Neural cell (in vitro differentiated cells): Measurements from ENCODE around the gene LBR. TPM values are rescaled to one million over a fixed set of nuclear protein-coding genes. Genes with fewer than 3 reads are reported as not detected.

Experiments
- H2AFZ ChIP-seq: fragments of 200-600, 300-800 bp; sonication (generic), shearing (Covaris generic); 2 replicates; pipeline ENCODE4 v1.6.0; 2014; ENCODE audit warnings: low read depth, mild to moderate bottlenecking, antibody characterized with exemption, low read length, moderate library complexity
- H3F3A ChIP-seq: fragments of 200-600 bp; shearing (Covaris generic); 2 replicates; pipeline ENCODE4 v1.6.1; 2016; ENCODE audit warnings: mild to moderate bottlenecking, moderate library complexity, mixed read lengths, antibody characterized with exemption, low read length; ENCODE audit not compliant: insufficient read depth, poor library complexity, severe bottlenecking
- H3K27ac ChIP-seq: fragments of 200-600, 300-800 bp; sonication (generic), shearing (Covaris generic); 2 replicates; pipeline ENCODE4 v1.5.1; 2014; ENCODE audit warnings: mild to moderate bottlenecking, low read length, moderate library complexity
- H3K27me3 ChIP-seq: fragments of 300-800, 200-600 bp; sonication (generic), shearing (Covaris generic); 2 replicates; pipeline ENCODE4 v1.6.0; 2014; ENCODE audit warnings: mild to moderate bottlenecking, low read depth, low read length, moderate library complexity; ENCODE audit not compliant: insufficient read depth
- H3K36me3 ChIP-seq: fragments of 300-800, 200-600 bp; sonication (generic), shearing (Covaris generic); 2 replicates; pipeline ENCODE4 v1.5.1; 2014; ENCODE audit warnings: mild to moderate bottlenecking, antibody characterized with exemption, low read length, moderate library complexity; ENCODE audit not compliant: insufficient read depth
- H3K4me2 ChIP-seq: fragments of 300-800, 200-600 bp; sonication (generic), shearing (Covaris generic); 2 replicates; pipeline ENCODE4 v1.6.0; 2014; ENCODE audit warnings: mild to moderate bottlenecking, low read length
- H3K4me3 ChIP-seq: fragments of 300-800, 200-600 bp; sonication (generic), shearing (Covaris generic); 2 replicates; pipeline ENCODE4 v1.5.1; 2014; ENCODE audit warnings: mild to moderate bottlenecking, low read length, moderate library complexity
- H3K79me2 ChIP-seq: fragments of 200-600 bp; shearing (Covaris generic); replicated peaks from 2 replicates; pipeline ENCODE4 v1.6.0; 2014; ENCODE audit warnings: mild to moderate bottlenecking, low read length, moderate library complexity; ENCODE audit not compliant: insufficient read depth
- H3K9ac ChIP-seq: fragments of 300-800, 200-600 bp; sonication (generic), shearing (Covaris generic); 2 replicates; pipeline ENCODE4 v1.6.1; 2016; ENCODE audit warnings: mild to moderate bottlenecking, low read length, mixed read lengths
- H3K9me2 ChIP-seq: fragments of 200-600 bp; shearing (Covaris generic); 2 replicates; pipeline ENCODE4 v1.6.1; 2016; ENCODE audit warnings: mild to moderate bottlenecking, low read length, mixed read lengths; ENCODE audit not compliant: insufficient read depth
- H3K9me3 ChIP-seq: fragments of 200-600, 300-800 bp; sonication (generic), shearing (Covaris generic); 2 replicates; pipeline ENCODE4 v1.6.1; 2016; ENCODE audit warnings: mild to moderate bottlenecking, mixed run types, low read length, moderate library complexity, mixed read lengths
- H4K20me1 ChIP-seq: fragments of 200-600 bp; shearing (Covaris generic); 2 replicates; pipeline ENCODE4 v1.6.1; 2016; ENCODE audit warnings: mild to moderate bottlenecking, mixed run types; ENCODE audit not compliant: insufficient read depth
- EP300 ChIP-seq: fragments of 450-650 bp; conservative IDR thresholded peaks from 2 replicates; pipeline ENCODE4 v1.6.1; 2014; ENCODE audit warnings: antibody characterized with exemption, mild to moderate bottlenecking, moderate library complexity; ENCODE audit not compliant: poor library complexity, severe bottlenecking
- EZH2 ChIP-seq: fragments of 200-600, 300-800 bp; shearing (Covaris generic), sonication (generic); IDR thresholded peaks from 2 replicates; pipeline ENCODE4 v1.6.1; 2014; ENCODE audit warnings: antibody characterized with exemption, low read length, borderline replicate concordance, mild to moderate bottlenecking; ENCODE audit not compliant: insufficient read depth, poor library complexity, severe bottlenecking
- MXI1 ChIP-seq: fragments of 450-650 bp; conservative IDR thresholded peaks from 2 replicates; pipeline ENCODE4 v1.6.1; 2014; ENCODE audit warnings: antibody characterized with exemption, mild to moderate bottlenecking; ENCODE audit not compliant: poor library complexity, severe bottlenecking
- POLR2AphosphoS5 ChIP-seq: IDR thresholded peaks from 2 replicates; pipeline ENCODE4 v1.6.1; 2012
- RAD21 ChIP-seq: fragments of 450-650 bp; conservative IDR thresholded peaks from 2 replicates; pipeline ENCODE4 v1.6.1; 2014; ENCODE audit warnings: antibody characterized with exemption, mild to moderate bottlenecking, moderate library complexity
- SMC3 ChIP-seq: fragments of 450-650 bp; conservative IDR thresholded peaks from 2 replicates; pipeline ENCODE4 v1.6.1; 2014; ENCODE audit warnings: antibody characterized with exemption, mild to moderate bottlenecking, moderate library complexity; ENCODE audit not compliant: poor library complexity
- polyA plus RNA-seq: library from polyadenylated mRNA; depleted of rRNA; stranded (reverse); fragments of >200 nt; gene quantifications from 2 replicates; pipeline ENCODE4 v1.2.3, GENCODE V29; 2014
- TF ChIP-seq, protein P1 (sequence below): fragments of 450-650 bp; IDR thresholded peaks from 2 replicates; pipeline ENCODE4 v1.5.1; 2014; ENCODE audit warnings: antibody characterized with exemption, mild to moderate bottlenecking, moderate library complexity; ENCODE audit not compliant: poor library complexity, severe bottlenecking
- TF ChIP-seq, protein P2 (sequence below): IDR thresholded peaks from 2 replicates; pipeline ENCODE4 v1.6.1; 2012; ENCODE audit warnings: borderline replicate concordance

The LBR gene
- polyA plus RNA-seq, 1 donor from 2014 or later, result 156 TPM

- H3K4me2 ChIP-seq, result no peak overlapping the region
- no peaks in the 10 kb centered on the region for H3K9me2 ChIP-seq
- no peak overlapping the region for H2AFZ ChIP-seq
- H4K20me1 ChIP-seq, result no peaks in the 10 kb centered on the region
- TF ChIP-seq, protein P1, sequence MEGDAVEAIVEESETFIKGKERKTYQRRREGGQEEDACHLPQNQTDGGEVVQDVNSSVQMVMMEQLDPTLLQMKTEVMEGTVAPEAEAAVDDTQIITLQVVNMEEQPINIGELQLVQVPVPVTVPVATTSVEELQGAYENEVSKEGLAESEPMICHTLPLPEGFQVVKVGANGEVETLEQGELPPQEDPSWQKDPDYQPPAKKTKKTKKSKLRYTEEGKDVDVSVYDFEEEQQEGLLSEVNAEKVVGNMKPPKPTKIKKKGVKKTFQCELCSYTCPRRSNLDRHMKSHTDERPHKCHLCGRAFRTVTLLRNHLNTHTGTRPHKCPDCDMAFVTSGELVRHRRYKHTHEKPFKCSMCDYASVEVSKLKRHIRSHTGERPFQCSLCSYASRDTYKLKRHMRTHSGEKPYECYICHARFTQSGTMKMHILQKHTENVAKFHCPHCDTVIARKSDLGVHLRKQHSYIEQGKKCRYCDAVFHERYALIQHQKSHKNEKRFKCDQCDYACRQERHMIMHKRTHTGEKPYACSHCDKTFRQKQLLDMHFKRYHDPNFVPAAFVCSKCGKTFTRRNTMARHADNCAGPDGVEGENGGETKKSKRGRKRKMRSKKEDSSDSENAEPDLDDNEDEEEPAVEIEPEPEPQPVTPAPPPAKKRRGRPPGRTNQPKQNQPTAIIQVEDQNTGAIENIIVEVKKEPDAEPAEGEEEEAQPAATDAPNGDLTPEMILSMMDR, result no peak
- TF ChIP-seq MXI1 (no peak), POLR2AphosphoS5 (no peak), RAD21 (no peak), SMC3 (no peak)
- no peaks in the 10 kb centered on the region for H3K79me2 ChIP-seq
- H3K36me3 ChIP-seq, result no peaks in the 10 kb centered on the region
- H3K27me3 ChIP-seq, result no peaks in the 10 kb centered on the region
- no peak overlapping the region for H3K4me3 ChIP-seq
- H3K9ac ChIP-seq, result no peak overlapping the region
- H3F3A ChIP-seq, result no peaks in the 10 kb centered on the region
- no peak overlapping the region for H3K27ac ChIP-seq
- no peaks in the 10 kb centered on the region for H3K9me3 ChIP-seq
Observed at GRCh38 chr1:225451340-225451739, 23.5 kb upstream of the LBR start.

DNA sequence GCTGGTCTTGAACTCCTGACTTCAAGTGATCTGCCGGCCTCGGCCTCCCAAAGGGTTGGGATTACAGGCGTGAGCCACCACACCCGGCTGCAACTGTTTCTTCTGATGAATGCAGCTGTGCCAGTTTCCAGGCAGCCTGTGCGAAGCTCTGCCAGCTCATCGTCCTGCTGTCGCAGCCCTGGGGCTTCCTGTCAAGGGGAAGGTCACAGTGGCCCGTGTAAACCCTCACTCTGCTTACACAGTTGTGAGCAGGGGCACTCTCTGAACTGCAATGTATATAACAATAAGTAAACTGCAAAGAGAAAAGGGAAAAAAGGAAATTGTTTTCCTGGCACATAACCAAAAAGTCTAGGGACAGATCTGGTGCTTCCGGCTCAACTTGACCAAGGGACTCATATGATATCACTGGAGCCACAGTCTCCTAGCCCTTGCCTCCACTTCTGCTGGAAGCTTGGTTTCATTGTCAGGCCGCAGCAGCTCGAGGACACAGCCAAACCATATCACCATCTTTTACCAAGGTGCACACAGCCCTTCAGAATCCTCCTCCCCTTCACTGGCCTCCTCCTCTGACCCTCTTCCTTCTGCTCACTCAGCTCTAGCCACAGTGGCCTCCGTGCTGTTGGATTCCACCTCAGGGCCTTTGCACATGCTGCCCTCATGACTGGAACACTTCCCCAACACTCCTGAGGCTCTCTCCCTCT lies 22.8 kb upstream of the LBR start:
- no peak overlapping the region for H2AFZ ChIP-seq
- no peak overlapping the region for H3K27ac ChIP-seq

More for the DNA sequence above, 22.8 kb upstream of the LBR start:
- H3K9me2 ChIP-seq, result no peaks in the 10 kb centered on the region
- TF ChIP-seq POLR2AphosphoS5 (no peak), MXI1 (no peak), EP300 (no peak), RAD21 (no peak), SMC3 (no peak), EZH2 (no peak)
- TF ChIP-seq, protein P1, result no peak
- TF ChIP-seq, protein P2, sequence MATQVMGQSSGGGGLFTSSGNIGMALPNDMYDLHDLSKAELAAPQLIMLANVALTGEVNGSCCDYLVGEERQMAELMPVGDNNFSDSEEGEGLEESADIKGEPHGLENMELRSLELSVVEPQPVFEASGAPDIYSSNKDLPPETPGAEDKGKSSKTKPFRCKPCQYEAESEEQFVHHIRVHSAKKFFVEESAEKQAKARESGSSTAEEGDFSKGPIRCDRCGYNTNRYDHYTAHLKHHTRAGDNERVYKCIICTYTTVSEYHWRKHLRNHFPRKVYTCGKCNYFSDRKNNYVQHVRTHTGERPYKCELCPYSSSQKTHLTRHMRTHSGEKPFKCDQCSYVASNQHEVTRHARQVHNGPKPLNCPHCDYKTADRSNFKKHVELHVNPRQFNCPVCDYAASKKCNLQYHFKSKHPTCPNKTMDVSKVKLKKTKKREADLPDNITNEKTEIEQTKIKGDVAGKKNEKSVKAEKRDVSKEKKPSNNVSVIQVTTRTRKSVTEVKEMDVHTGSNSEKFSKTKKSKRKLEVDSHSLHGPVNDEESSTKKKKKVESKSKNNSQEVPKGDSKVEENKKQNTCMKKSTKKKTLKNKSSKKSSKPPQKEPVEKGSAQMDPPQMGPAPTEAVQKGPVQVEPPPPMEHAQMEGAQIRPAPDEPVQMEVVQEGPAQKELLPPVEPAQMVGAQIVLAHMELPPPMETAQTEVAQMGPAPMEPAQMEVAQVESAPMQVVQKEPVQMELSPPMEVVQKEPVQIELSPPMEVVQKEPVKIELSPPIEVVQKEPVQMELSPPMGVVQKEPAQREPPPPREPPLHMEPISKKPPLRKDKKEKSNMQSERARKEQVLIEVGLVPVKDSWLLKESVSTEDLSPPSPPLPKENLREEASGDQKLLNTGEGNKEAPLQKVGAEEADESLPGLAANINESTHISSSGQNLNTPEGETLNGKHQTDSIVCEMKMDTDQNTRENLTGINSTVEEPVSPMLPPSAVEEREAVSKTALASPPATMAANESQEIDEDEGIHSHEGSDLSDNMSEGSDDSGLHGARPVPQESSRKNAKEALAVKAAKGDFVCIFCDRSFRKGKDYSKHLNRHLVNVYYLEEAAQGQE, result no peak
- no peaks in the 10 kb centered on the region for H3K36me3 ChIP-seq
- no peaks in the 10 kb centered on the region for H3K27me3 ChIP-seq
- H4K20me1 ChIP-seq, result no peaks in the 10 kb centered on the region
- H3K9ac ChIP-seq, result no peak overlapping the region
- no peak overlapping the region for H3K4me3 ChIP-seq
- H3K9me3 ChIP-seq, result no peaks in the 10 kb centered on the region
- no peak overlapping the region for H3K4me2 ChIP-seq
- no peaks in the 10 kb centered on the region for H3F3A ChIP-seq
- no peaks in the 10 kb centered on the region for H3K79me2 ChIP-seq
